GM12801 (cell line): Measurements from ENCODE around the gene DNAJC18.

ENCODE experiments used
- CTCF ChIP-seq: IDR thresholded peaks from one replicate; pipeline ENCODE4 v1.5.1; 2011; ENCODE audit warnings: control low read depth; ENCODE audit not compliant: insufficient read length; ENCODE audit errors: extremely low read depth

DNAJC18 gene

GRCh38 chr5:139456776-139457175 lies 17.5 kb upstream of the DNAJC18 start:
- TF ChIP-seq CTCF = no peak

GRCh38 chr5:139454568-139455290 lies 15.4 kb upstream of the DNAJC18 start:
- TF ChIP-seq CTCF = no peak

- no peak for TF ChIP-seq CTCF
These were observed 14.6 kb upstream of the DNAJC18 start for GRCh38 chr5:139453683-139454567.

GRCh38 chr5:139451878-139452660 lies 12.7 kb upstream of the DNAJC18 start:
- no peak for TF ChIP-seq CTCF

GRCh38 chr5:139451176-139451575 lies 11.9 kb upstream of the DNAJC18 start:
- TF ChIP-seq CTCF = no peak

- no peak for TF ChIP-seq CTCF
These were observed 7.8 kb upstream of the DNAJC18 start for GRCh38 chr5:139446956-139447779.
